ENCODE data around the gene PLXNA4.

Gene PLXNA4

DNA sequence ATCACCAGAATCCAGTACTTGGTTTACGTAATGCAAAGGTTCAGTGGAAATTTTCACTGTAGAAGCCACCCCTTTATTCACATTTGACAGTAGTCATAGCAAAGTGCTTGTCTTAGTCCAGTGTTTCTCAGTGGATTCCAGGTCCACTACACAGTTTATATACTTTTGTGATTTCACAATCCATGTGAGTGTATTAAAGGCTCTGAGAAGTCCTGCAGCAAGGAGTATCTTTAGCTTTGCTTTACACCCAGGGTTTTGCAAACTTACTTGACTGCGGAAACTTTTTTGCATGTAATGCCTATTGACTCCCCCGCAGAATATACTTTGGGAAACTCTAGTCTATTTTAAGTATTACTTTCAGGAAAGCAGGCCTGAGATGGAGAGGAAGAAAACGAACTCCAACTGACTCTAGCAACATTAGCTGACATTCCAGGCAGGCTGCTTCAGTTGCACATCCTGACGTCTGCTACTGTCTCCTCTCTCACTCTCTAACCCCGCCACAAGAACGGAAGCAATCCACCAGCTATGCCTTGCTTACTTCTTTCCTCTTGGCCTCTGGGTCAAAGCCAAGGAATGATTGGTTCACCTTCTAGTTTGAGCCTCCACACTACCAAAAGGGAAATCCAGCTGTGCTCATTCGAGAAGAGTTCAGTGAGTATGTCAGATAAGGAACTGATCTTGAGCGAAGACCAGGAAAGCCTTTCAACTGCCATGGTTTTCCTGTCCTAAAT, 6.2 kb downstream of the PLXNA4 start:
- peaks cover 28% of the 10 kb centered on the region for H3K27me3 ChIP-seq (ENCODE audit: insufficient read depth, poor library complexity, severe bottlenecking)
- TF ChIP-seq, protein P1, sequence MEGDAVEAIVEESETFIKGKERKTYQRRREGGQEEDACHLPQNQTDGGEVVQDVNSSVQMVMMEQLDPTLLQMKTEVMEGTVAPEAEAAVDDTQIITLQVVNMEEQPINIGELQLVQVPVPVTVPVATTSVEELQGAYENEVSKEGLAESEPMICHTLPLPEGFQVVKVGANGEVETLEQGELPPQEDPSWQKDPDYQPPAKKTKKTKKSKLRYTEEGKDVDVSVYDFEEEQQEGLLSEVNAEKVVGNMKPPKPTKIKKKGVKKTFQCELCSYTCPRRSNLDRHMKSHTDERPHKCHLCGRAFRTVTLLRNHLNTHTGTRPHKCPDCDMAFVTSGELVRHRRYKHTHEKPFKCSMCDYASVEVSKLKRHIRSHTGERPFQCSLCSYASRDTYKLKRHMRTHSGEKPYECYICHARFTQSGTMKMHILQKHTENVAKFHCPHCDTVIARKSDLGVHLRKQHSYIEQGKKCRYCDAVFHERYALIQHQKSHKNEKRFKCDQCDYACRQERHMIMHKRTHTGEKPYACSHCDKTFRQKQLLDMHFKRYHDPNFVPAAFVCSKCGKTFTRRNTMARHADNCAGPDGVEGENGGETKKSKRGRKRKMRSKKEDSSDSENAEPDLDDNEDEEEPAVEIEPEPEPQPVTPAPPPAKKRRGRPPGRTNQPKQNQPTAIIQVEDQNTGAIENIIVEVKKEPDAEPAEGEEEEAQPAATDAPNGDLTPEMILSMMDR (IDR thresholded peaks at IDR 0.05; ENCODE audit: insufficient read depth, low read length): no peak
- no peak for TF ChIP-seq SPI1 (IDR thresholded peaks at IDR 0.05; ENCODE audit: borderline replicate concordance, low read depth)
- TF ChIP-seq POLR2AphosphoS5 (IDR thresholded peaks at IDR 0.05; ENCODE audit: low read depth): no peak
- no peak for DNase-seq (ENCODE audit: low read depth in 1 of 2, low spot score in 1 of 2)

DNA sequence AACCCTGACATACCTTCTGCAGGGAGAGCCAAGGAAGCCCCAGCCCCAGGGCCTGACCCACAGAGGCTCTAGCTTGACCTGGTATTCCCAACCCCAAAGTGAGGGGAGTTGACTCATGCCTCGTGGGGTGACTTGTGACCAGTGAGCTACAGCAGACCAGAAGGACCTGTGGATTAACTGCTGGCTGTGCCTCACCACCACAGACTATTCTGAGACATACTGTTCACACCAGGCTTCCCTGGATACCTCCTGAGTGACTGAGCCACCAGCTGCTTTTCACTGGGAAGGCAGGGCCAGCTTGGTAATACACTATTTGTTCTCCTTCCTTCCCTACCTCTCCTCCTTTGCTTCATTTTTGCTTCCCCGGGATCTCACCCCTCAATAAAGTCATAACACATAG, 7.3 kb downstream of the PLXNA4 start:
- Histone ChIP-seq H3K4me3 (replicated peaks; ENCODE audit: insufficient read depth, low read length) (no peak overlapping the region), H3K27ac (replicated peaks) (no peak overlapping the region), H3K27me3 (ENCODE audit: insufficient read depth, poor library complexity, severe bottlenecking) (peaks cover 17% of the 10 kb centered on the region)
- no peak for TF ChIP-seq POLR2AphosphoS5 (IDR thresholded peaks at IDR 0.05; ENCODE audit: low read depth)
- TF ChIP-seq, protein P2, sequence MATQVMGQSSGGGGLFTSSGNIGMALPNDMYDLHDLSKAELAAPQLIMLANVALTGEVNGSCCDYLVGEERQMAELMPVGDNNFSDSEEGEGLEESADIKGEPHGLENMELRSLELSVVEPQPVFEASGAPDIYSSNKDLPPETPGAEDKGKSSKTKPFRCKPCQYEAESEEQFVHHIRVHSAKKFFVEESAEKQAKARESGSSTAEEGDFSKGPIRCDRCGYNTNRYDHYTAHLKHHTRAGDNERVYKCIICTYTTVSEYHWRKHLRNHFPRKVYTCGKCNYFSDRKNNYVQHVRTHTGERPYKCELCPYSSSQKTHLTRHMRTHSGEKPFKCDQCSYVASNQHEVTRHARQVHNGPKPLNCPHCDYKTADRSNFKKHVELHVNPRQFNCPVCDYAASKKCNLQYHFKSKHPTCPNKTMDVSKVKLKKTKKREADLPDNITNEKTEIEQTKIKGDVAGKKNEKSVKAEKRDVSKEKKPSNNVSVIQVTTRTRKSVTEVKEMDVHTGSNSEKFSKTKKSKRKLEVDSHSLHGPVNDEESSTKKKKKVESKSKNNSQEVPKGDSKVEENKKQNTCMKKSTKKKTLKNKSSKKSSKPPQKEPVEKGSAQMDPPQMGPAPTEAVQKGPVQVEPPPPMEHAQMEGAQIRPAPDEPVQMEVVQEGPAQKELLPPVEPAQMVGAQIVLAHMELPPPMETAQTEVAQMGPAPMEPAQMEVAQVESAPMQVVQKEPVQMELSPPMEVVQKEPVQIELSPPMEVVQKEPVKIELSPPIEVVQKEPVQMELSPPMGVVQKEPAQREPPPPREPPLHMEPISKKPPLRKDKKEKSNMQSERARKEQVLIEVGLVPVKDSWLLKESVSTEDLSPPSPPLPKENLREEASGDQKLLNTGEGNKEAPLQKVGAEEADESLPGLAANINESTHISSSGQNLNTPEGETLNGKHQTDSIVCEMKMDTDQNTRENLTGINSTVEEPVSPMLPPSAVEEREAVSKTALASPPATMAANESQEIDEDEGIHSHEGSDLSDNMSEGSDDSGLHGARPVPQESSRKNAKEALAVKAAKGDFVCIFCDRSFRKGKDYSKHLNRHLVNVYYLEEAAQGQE (IDR thresholded peaks at IDR 0.05; ENCODE audit: insufficient replicate concordance, low read depth): no peak
- TF ChIP-seq GABPA (IDR thresholded peaks at IDR 0.05; ENCODE audit: low read depth): no peak
- no peak for TF ChIP-seq SPI1 (IDR thresholded peaks at IDR 0.05; ENCODE audit: borderline replicate concordance, low read depth)
- TF ChIP-seq, protein P1 (IDR thresholded peaks at IDR 0.05; ENCODE audit: insufficient read depth, low read length): no peak
- no peak for DNase-seq (ENCODE audit: low read depth in 1 of 2, low spot score in 1 of 2)

More for the DNA sequence above, 6.2 kb downstream of the PLXNA4 start:
- H3K4me3 ChIP-seq (replicated peaks; ENCODE audit: insufficient read depth, low read length): no peak overlapping the region
- H3K27ac ChIP-seq (replicated peaks): no peak overlapping the region

DNA sequence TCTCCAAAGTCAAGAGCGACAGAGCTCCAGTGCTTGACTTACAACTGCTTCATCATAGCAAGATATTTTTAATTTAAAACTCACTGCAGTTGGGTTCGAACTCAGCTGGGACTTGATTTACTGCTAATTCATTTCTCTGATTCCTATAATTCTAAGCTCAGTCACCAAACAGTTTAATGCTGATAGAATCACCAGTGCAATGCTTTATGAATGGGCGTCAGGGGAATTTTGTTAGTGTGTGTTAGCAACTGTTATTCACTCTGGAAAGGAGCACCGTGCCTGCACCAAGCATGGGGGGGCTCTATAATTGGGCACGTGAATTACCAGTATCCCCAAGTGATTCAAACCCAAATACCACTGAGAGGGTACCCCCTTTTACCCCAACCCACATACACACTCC, 10.4 kb downstream of the PLXNA4 start:
- no peak for DNase-seq (ENCODE audit: low read depth in 1 of 2, low spot score in 1 of 2)
- Histone ChIP-seq H3K4me3 (replicated peaks; ENCODE audit: insufficient read depth, low read length) (no peak overlapping the region), H3K27me3 (ENCODE audit: insufficient read depth, poor library complexity, severe bottlenecking) (no peaks in the 10 kb centered on the region), H3K27ac (replicated peaks) (no peak overlapping the region)
- TF ChIP-seq GABPA (IDR thresholded peaks at IDR 0.05; ENCODE audit: low read depth): no peak
- no peak for TF ChIP-seq POLR2AphosphoS5 (IDR thresholded peaks at IDR 0.05; ENCODE audit: low read depth)
- TF ChIP-seq, protein P1 (IDR thresholded peaks at IDR 0.05; ENCODE audit: insufficient read depth, low read length): no peak
- TF ChIP-seq, protein P2 (IDR thresholded peaks at IDR 0.05; ENCODE audit: insufficient replicate concordance, low read depth): no peak
- TF ChIP-seq SPI1 (IDR thresholded peaks at IDR 0.05; ENCODE audit: borderline replicate concordance, low read depth): no peak
